Liver (tissue), 3 donors: ENCODE results near the gene ABHD16B.

Experiments
- CTCF ChIP-seq: fragments of 150-350 bp; IDR thresholded peaks from 2 replicates; pipeline ENCODE4 v1.5.1; 2017; ENCODE audit warnings: improper control_type of control experiment, low read depth, low read length; ENCODE audit not compliant: missing input control
- REST ChIP-seq: IDR thresholded peaks from 2 replicates; pipeline ENCODE4 v1.6.1; 2016; ENCODE audit warnings: antibody characterized with exemption, mild to moderate bottlenecking
- RXRA ChIP-seq, 2 donors: IDR thresholded peaks; 2 replicates each; pipeline ENCODE4 v1.6.1; 2017 to 2018; ENCODE audit warnings: antibody characterized with exemption in 2 of 2, mild to moderate bottlenecking in 1 of 2
- donor health status: healthy.
- donor health status: healthy.

GRCh38 chr20:63837479-63837878, 23.8 kb upstream of the ABHD16B start:
- TF ChIP-seq RXRA (IDR thresholded peaks at IDR 0.05) (no peak), CTCF (no peak), REST (no peak)
